NCI-H460 (cell line): ENCODE results near the gene TAF5L. TPM values are rescaled to one million over a fixed set of nuclear protein-coding genes. Genes with fewer than 3 reads are reported as not detected.
A peak's percentile ranks its signal among the peaks of the same experiment; 100 is the strongest.
"Not testable (repeated sequence)": the region's sequence is repeated elsewhere in the genome, so short reads cannot be mapped to it uniquely, and the experiment has no call there.

ENCODE experiments used
- DNase-seq: peaks from one replicate; pipeline ENCODE4 v3.0.0-alpha.2; 2016; ENCODE audit warnings: low read depth; ENCODE audit errors: extremely low read depth
- total RNA-seq: library from RNA; depleted of rRNA; stranded (reverse); fragments of >200 nt; shearing (Covaris generic); gene quantifications from 2 replicates; pipeline ENCODE4 v1.2.3, GENCODE V29; 2014

The TAF5L gene
- total RNA-seq, 1 experiment from 2014 or later, result 25.9 TPM

DNA sequence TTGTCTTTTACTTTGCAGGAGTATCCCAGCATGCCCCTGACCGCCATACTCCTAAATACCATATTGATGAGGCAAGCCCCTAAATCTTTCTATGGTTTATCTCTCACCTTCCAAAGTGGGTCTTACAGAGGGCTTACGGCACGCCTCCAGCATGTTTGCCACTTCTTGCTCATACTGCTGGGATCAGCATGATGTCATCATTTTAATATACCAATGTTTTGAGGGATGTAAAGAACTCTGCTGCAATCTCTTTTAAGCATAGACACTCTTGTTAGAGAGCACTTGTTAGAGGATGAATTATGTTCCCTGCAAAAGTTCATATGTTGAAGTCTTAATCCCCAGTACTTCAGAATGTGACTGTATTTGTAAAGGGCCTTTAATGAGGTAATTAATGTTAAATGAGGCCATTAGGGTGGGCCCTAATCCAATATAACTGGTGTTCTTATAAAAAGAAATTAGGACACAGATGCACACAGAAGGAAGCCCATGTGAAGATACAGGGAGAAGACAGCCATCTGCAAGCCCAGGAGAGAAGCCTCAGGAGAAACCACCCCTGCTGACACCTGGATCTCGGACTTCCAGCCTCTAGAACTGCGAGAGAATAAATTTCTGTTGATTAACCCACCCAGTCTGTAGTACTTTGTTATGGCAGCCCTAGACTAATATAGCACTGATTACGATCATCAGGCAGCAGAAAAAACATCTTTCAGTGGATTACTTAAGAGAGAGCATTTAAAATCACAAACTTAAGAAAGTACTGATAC, 51.1 kb downstream of the TAF5L start:
- no peak for DNase-seq

GRCh38 chr1:229572286-229572685, 53.6 kb downstream of the TAF5L start:
- no peak for DNase-seq

- no peak for DNase-seq
Measured at GRCh38 chr1:229570891-229571516, 54.9 kb downstream of the TAF5L start.

- no peak for DNase-seq
Measured at GRCh38 chr1:229570305-229570704, 55.6 kb downstream of the TAF5L start.

- DNase-seq, result no peak
Measured at GRCh38 chr1:229567109-229567868, 58.6 kb downstream of the TAF5L start.

- no peak for DNase-seq
Measured at GRCh38 chr1:229563701-229564100, 62.2 kb downstream of the TAF5L start.

- no peak for DNase-seq
Measured at GRCh38 chr1:229563241-229563640, 62.7 kb downstream of the TAF5L start.

DNA sequence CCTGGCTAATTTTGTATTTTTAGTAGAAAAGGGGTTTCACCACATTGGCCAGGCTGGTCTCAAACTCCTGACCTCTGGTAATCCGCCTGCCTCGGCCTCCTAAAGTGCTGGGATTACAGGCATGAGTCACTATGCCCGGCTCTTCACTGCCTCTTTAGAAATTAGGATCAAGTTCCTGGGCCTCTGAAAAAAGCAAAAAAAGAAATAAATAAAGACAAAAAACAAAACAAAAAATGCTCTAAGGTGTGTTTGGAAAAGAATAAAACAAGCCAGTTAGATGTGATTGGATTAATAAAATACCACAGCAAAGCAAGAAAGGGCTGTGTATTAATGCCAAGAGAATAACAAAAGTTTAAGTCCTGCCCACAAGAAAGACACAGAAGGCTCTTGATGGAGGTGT, 63.2 kb downstream of the TAF5L start:
- no peak for DNase-seq

GRCh38 chr1:229561141-229561540, 64.8 kb downstream of the TAF5L start:
- peak; percentile 33 for DNase-seq

DNA sequence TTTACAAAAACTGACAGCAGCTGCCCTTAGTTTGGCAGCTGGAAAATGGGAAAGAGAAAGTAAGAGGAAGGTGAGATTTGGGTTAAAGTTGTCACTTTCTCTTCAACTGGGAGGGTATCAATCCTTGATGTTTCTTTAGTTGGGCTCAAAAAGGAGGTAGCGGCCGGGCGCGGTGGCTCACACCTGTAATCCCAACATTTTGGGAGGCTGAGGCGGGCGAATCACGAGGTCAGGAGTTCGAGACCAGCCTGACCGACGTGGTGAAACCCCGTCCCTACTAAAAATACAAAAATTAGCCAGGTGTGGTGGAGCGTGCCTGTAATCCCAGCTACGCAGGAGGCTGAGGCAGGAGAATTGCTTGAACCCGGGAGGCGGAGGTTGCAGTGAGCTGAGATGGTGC, 65.8 kb downstream of the TAF5L start:
- not testable (repeated sequence) for DNase-seq

- DNase-seq, result not testable (repeated sequence)
Measured at GRCh38 chr1:229559336-229559801, 66.6 kb downstream of the TAF5L start.

DNA sequence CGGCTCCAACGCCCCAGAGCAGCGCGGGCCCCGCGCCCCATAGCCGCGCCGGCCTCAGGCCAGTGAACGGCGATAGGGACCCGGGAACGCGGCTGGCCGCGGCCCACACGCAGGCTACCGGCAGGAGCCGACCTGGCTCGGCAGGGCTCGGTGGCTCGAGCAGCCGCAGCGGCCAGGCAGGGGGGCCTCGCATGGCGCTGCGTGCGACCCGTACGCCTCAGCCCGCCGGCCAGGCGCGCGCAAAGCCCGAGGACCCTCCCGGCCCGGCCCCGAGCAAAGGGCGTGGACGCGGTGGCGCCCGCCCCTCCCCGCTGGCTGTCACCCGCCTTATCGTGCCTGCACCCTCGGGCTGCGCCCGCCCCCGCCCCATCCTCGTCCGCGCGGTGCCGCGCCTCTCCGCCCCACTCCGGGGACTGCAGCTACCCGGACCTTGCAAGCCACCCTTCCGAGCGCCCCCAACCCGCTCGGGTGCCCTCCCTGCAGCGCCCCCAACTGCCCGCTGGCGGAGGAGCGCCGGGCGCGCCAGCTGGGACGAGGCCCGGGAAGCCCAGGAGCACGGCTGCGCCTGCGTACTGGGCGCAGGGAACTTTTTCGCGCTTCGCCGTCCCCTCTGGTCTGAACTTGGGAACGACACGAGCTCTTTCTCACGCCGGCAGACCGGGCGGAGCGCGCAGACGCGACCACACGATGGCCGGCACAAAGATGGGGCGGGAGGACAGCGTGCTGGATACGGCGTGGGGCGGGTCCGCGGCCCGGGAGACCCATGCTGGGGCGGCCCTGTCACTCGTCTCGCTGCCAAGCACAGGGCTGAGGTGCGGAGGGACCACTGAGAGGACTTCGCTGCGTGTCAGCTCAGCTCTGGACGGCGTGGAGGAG, 67.2 kb downstream of the TAF5L start, which contains the start of gene ABCB10:
TSS of gene ABCB10 (minus strand) at position 248 of the 876 bp plus-strand sequence. CDS start at position 193, 55 bp downstream.
- peak; percentile 100 for DNase-seq

- peak; percentile 9 for DNase-seq
Measured at GRCh38 chr1:229557913-229558414, 68.0 kb downstream of the TAF5L start.

GRCh38 chr1:229557200-229557850, 68.6 kb downstream of the TAF5L start:
- DNase-seq, result no peak

- peak; percentile 80 for DNase-seq
Measured at GRCh38 chr1:229554886-229555621, 70.9 kb downstream of the TAF5L start.

DNA sequence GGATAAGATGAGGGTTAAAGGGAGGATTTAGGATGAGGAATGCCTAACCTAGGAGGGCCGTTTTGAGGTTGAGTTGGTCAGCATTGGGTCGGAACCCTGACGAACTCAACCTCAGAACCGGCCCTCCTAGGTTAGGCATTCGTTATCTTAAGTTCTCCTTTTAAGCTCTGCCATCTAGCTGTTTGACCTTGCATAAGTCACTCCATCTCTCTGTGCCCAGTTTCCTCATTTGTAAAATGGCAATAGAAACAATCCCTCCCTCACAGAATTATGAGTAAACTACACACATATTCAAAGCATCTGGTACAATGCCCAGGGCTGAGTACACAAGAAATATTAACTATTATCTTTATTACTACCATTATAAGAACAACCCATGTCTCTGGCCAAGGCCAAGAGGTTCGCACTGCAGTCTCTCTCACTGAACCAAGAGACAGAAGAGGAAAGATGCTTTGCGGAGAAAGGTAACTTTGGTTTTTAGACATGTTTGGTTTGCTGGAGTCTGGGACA, 72.2 kb downstream of the TAF5L start:
- DNase-seq, result no peak

DNA sequence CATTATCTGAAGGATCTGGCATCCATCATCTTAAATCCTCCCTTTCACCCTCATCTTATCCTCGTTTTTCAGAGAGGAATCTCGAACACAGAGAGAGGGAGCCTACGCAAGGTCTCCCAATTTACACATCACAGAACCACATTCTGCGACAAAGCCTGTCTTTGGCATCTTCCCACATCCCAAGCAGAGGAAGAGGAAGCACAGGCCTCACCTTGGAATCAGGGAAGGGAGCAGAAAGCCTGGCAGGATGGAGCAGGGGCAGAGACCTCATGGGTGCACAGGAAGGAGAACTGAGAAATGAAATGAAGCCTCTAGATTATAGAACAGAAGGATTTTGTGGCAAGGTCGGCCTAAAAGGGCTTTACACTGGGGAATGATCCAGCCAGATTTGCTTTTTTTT, 73.2 kb downstream of the TAF5L start:
- DNase-seq, result no peak

DNA sequence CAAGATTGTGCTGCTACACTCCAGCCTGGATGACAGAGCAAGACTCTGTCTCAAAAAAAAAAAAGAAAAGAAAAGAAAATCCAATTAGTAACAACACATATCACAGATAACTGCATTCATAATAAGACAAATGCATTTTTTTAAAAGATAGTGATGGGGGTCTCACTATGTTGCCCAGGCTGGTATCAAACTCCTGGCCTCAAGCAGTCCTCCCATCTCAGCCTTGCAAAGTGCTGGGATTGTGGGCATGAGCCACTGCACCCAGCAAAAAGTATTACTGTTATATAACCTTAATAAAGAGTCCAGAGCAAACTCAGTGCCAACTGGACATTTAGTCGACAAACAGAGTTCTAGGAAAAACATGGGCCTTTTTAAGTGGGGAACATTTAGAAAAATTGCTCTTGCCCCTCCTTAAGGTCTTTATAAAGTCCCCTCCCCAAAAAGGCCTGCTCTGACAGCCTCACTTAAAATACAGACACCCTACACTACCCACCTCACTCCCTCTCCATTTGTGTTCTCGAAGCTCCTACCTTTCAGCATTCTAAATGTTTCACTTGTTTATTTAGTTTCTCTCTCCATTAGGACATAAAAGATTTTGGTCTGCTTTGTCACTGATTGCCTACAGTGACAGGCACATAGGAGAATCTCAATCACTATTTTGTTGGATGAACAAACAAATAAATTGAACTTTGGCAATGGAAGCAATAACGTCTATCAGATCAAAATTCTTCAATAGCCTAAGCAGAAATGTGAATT, 74.9 kb downstream of the TAF5L start:
- DNase-seq, result no peak
